ENCODE data around the gene FXYD6.

The FXYD6 gene

DNA sequence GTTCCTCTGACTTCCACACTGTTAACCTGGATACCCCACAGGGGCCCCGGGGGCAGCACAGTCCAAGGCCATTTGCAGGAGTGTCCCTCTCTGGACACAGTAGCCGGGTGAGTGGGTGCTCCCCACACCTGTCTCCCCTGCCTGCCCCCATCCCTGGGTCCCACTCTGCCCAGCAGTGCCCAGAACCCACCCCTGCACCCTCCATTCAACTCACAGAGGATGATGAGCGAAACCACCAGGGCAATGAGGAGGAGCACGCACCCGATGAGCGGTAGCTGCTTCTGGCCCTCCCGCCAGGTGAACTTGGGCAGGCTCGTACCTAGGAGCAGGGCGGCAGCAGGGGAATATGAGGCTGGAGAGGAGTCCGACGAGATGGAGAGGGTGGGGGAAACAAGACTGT is 40.5 kb upstream of the FXYD6 start:
- Histone ChIP-seq H3K27me3 (ENCODE audit: insufficient read depth, low read depth) (no peaks in the 10 kb centered on the region), H3K36me3 (ENCODE audit: insufficient read depth) (no peaks in the 10 kb centered on the region), H3K4me3 (IDR thresholded peaks at IDR 0.05; ENCODE audit: insufficient read depth, low read depth, low read length) (no peak overlapping the region), H2AFZ (ENCODE audit: low read depth) (no peak overlapping the region), H3K4me2 (no peak overlapping the region), H3K9ac (no peak overlapping the region), H3K27ac (no peak overlapping the region), H3K4me1 (ENCODE audit: low read depth, poor library complexity, severe bottlenecking) (no peaks in the 10 kb centered on the region), H4K20me1 (ENCODE audit: insufficient read depth) (no peaks in the 10 kb centered on the region), H3K79me2 (ENCODE audit: insufficient read depth, low read depth) (no peaks in the 10 kb centered on the region)
- no peak for TF ChIP-seq CTCF (conservative IDR thresholded peaks at IDR 0.05; ENCODE audit: low read depth, low read length)

GRCh38 chr11:117915672-117916235 is 39.3 kb upstream of the FXYD6 start:
- Histone ChIP-seq H2AFZ (ENCODE audit: low read depth) (no peak overlapping the region), H3K27ac (no peak overlapping the region), H3K4me2 (no peak overlapping the region), H3K4me3 (IDR thresholded peaks at IDR 0.05; ENCODE audit: insufficient read depth, low read depth, low read length) (no peak overlapping the region), H3K4me1 (ENCODE audit: low read depth, poor library complexity, severe bottlenecking) (no peaks in the 10 kb centered on the region), H3K27me3 (ENCODE audit: insufficient read depth, low read depth) (no peaks in the 10 kb centered on the region), H3K36me3 (ENCODE audit: insufficient read depth) (no peaks in the 10 kb centered on the region), H4K20me1 (ENCODE audit: insufficient read depth) (no peaks in the 10 kb centered on the region), H3K79me2 (ENCODE audit: insufficient read depth, low read depth) (no peaks in the 10 kb centered on the region), H3K9ac (no peak overlapping the region)
- no peak for TF ChIP-seq CTCF (conservative IDR thresholded peaks at IDR 0.05; ENCODE audit: low read depth, low read length)

GRCh38 chr11:117914991-117915618 is 38.6 kb upstream of the FXYD6 start:
- Histone ChIP-seq H4K20me1 (ENCODE audit: insufficient read depth) (no peaks in the 10 kb centered on the region), H3K27me3 (ENCODE audit: insufficient read depth, low read depth) (no peaks in the 10 kb centered on the region), H3K4me2 (no peak overlapping the region), H3K79me2 (ENCODE audit: insufficient read depth, low read depth) (no peaks in the 10 kb centered on the region), H3K9ac (no peak overlapping the region), H2AFZ (ENCODE audit: low read depth) (no peak overlapping the region), H3K4me3 (IDR thresholded peaks at IDR 0.05; ENCODE audit: insufficient read depth, low read depth, low read length) (no peak overlapping the region), H3K36me3 (ENCODE audit: insufficient read depth) (no peaks in the 10 kb centered on the region), H3K4me1 (ENCODE audit: low read depth, poor library complexity, severe bottlenecking) (no peaks in the 10 kb centered on the region), H3K27ac (no peak overlapping the region)
- TF ChIP-seq CTCF (conservative IDR thresholded peaks at IDR 0.05; ENCODE audit: low read depth, low read length), result no peak

- no peak overlapping the region for H3K4me3 ChIP-seq (IDR thresholded peaks at IDR 0.05; ENCODE audit: insufficient read depth, low read depth, low read length)
- H4K20me1 ChIP-seq (ENCODE audit: insufficient read depth), result no peaks in the 10 kb centered on the region
- no peaks in the 10 kb centered on the region for H3K79me2 ChIP-seq (ENCODE audit: insufficient read depth, low read depth)
- no peak for TF ChIP-seq CTCF (conservative IDR thresholded peaks at IDR 0.05; ENCODE audit: low read depth, low read length)
- H3K36me3 ChIP-seq (ENCODE audit: insufficient read depth), result no peaks in the 10 kb centered on the region
- H3K27me3 ChIP-seq (ENCODE audit: insufficient read depth, low read depth), result no peaks in the 10 kb centered on the region
- no peak overlapping the region for H3K27ac ChIP-seq
- no peak overlapping the region for H2AFZ ChIP-seq (ENCODE audit: low read depth)
- H3K4me2 ChIP-seq, result no peak overlapping the region
- H3K4me1 ChIP-seq (ENCODE audit: low read depth, poor library complexity, severe bottlenecking), result no peaks in the 10 kb centered on the region
- no peak overlapping the region for H3K9ac ChIP-seq
These were observed 37.9 kb upstream of the FXYD6 start for GRCh38 chr11:117914398-117914761.

Data from KMS-11 (cell line).